Right renal cortex interstitium (tissue), 3 donors: ENCODE results near the gene SLC39A1. TPM values are rescaled to one million over a fixed set of nuclear protein-coding genes. Genes with fewer than 3 reads are reported as not detected.
"Not testable (repeated sequence)": the region's sequence is repeated elsewhere in the genome, so short reads cannot be mapped to it uniquely, and the experiment has no call there.

Source experiments
- DNase-seq, 3 donors: peaks; one replicate each; pipeline ENCODE4 v3.0.0-alpha.2; 2013; ENCODE audit warnings: low read depth in 3 of 3, low spot score in 2 of 3
- polyA plus RNA-seq, 3 donors: library from polyadenylated mRNA; unstranded; fragments of 120-200 nt; gene quantifications; one replicate each; pipeline ENCODE4 v1.2.1, GENCODE V29; 2013; ENCODE audit not compliant: insufficient read length in 3 of 3

The SLC39A1 gene, protein sequence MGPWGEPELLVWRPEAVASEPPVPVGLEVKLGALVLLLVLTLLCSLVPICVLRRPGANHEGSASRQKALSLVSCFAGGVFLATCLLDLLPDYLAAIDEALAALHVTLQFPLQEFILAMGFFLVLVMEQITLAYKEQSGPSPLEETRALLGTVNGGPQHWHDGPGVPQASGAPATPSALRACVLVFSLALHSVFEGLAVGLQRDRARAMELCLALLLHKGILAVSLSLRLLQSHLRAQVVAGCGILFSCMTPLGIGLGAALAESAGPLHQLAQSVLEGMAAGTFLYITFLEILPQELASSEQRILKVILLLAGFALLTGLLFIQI
- polyA plus RNA-seq = 10 to 100 TPM; 82.7 to 89.8 (median 89.2) TPM

DNA sequence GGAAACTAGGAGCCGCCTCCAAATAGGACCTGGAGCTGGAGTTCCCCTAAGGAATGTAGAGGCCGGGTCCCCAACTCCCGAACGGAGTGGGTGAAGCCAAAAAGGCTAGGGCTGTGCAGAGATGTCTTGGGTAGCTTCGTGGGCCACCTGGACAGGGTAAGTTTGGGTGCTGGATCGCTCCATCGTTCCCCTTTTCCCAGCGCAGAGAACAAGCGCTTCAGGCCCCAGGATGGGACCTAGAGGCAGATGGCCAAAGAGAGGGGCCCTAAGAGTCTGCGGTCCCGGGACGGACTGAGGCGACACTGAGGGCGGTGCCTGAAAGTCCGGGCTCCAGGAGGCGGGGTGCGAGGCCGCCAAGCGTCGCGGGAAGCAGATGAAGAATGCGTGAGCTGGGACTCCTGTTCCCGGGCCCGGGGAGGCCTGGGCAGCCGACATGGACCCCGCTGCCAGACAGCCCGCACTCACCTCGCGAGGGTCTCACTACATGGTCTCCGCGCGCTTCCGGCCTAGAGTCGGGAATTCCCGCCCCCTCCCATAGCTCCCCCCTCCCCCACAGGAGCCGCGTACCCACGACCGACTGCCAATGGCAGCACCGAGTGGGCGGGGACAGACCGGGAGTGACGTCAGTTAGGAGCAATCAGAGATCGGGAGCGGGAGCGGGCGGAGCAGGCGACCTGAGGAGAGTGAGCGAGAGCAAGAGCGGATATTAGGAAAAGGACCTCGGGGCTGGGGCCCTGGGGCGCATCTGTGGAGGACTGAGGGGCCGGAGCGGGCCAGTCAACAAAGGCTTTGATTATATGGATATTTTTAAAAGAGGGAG, at the start of gene SLC39A1:
TSS of gene SLC39A1 (minus strand) at position 508 of the 820 bp plus-strand sequence. CDS start 822 bp downstream, outside the sequence.
- DNase-seq = peak; percentile 93 to 98 (median 94)

DNA sequence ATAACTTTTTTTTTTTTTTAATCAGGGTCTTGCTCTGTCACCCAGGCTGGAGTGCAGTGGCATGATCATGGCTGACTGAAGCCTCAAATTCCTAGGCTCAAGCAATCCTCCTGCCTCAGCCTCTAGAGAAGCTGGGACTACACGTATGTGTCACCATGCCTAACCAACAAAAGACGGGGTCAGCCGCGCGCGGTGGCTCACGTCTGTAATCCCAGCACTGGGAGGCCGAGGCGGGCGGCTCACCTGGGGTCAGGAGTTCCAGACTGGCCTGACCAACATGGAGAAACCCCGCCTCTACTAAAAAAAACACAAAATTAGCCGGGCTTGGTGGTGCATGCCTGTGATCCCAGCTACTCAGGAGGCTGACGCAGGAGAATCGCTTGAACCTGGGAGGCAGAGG, 49.2 kb upstream of the SLC39A1 start:
- DNase-seq = not testable (repeated sequence)

DNA sequence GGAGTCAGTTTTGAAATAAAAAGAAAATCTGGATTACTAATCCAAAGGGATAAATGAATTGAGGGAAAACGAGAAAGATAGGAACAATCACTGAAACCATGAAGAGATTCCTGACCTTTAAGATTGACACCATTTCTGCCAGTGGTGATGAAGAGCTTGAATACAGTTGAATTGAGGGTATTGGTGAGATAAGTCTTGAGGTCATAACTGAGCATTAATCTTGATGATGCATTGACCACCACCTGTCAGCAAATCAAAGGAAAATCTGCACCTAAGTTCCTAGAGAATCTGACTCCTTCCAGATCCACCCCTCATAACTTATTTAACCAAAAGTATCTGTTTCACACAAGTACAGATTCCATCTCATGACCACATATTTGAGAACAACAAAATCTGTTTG, 48.8 kb upstream of the SLC39A1 start:
- DNase-seq = no peak

DNA sequence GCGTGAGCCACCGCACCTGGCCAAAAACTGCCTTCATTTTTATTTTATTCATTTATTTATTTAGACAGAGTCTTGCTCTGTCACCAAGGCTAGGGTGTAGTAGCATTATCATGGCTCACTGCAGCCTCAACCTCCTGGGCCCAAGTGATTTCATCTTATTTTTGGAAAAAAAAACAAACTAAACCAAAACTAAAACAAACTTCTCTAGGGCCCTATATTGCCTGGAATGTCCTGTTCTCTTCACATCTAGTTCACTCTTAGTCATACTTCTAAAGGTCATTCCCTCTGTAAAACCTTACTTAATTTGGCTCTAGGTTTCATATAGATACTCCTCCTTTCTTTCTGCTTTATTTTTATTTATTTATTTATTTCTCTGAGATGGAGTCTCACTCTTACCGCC, 42.8 kb upstream of the SLC39A1 start:
- DNase-seq = no peak

DNA sequence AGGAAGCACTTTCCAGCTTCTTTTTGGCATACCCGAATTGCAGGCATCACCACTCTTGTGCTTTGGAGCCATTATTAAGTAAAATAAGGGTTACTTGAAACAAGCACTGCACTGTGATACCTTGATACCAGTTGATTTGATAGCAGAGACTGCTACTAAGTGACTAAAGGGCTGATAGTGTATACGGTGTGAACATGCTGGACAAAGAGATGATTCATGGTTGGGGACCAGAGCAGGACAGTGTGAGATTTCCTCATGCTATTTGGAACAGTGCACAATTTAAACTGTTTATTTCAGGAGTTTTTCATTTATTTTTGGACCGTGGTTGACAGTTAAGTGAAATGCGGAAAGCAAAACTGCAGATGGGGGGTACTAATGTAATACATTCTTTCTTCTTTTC, 37.1 kb upstream of the SLC39A1 start:
- no peak for DNase-seq

DNA sequence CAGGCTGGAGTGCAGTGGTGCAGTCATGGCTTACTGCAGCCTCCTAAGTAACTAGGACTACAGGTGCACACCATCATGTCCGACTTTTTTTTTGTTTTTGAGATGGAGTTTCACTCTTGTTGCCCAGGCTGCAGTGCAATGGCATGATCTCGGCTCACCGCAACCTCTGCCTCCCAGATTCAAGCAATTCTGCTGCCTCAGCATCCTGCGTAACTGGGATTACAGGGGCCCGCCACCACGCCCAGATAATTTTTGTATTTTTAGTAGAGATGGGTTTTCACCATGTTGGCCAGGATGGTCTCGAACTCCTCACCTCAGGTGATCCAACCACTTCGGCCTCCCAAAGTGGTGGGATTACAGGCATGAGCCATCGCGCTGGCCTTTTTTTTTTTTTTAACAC, 33.5 kb upstream of the SLC39A1 start:
- DNase-seq = not testable (repeated sequence)

DNA sequence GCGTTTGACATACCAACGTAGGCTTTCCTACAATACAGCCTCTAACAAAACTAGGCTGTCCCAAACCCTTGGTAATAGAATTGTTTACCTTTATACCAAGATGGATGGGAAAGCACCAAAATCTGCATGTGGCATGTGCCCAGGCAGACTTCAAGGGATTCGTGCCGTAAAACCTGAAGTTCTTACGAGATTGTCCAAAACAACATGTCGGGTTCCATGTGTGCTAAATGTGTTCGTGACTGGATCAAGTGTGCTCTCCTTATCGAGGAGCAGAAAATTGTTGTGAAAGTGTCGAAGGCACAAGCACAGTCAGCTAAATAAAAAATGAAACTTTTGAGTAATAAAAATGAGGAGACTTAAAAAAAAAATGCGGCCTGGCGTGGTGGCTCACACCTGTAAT, 32.3 kb upstream of the SLC39A1 start:
- no peak for DNase-seq

DNA sequence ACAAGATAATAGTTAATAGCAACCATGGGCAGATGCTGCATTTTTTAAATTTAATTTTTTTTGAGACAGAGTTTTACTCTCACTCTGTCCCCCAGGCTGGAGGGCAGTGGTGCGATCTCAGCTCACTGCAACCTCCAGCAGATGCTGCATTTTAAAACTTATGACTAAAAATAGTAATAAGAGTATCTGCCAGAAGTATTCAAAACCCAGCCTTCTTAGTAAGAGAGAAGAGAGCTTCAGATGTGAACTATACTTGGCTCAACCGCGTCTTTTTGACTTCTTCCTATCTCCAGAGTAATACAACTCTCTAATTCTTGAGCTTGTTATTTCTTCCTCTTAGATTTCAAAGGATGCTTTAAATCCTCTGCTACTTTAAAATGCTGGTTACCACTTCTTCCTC, 31.9 kb upstream of the SLC39A1 start:
- DNase-seq = no peak

DNA sequence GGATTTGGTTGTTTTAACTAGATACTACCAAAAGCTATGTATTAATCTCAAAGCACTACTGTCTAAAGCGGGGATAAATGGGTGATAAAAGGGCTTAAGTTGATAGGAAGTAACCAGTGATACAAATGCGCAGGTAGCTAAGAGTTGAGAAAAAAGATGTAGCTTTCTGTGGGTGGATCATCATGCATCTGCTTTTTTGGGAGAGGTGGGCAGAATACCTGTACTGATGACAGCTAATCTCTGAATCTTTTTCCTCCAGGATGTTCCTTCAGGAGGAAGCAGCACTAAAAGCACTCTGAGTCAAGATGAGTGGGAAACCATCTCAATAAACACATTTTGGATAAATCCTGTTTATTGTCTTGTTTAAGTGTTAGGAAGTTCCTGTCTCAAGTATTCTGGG, 28.5 kb upstream of the SLC39A1 start:
- no peak for DNase-seq

DNA sequence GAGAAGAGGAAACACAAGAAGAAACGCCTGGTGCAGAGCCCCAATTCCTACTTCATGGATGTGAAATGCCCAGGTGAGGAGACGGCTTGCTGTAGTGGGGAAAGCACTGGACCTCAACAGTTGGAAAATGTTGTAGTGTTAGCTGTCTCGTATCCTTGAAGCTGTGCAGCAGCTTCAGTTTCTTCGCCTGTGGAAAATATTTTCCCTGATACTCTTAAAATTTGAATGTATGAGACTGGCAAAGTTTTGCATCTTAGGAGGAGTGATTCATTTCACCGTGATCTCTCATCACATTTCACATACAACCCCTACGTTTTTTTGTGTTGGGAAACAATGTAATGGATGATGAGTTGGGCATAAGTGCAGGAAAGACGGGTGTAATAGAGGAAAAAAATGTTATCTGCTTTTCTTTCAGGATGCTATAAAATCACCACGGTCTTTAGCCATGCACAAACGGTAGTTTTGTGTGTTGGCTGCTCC, 27.9 kb upstream of the SLC39A1 start:
- DNase-seq = no peak

DNA sequence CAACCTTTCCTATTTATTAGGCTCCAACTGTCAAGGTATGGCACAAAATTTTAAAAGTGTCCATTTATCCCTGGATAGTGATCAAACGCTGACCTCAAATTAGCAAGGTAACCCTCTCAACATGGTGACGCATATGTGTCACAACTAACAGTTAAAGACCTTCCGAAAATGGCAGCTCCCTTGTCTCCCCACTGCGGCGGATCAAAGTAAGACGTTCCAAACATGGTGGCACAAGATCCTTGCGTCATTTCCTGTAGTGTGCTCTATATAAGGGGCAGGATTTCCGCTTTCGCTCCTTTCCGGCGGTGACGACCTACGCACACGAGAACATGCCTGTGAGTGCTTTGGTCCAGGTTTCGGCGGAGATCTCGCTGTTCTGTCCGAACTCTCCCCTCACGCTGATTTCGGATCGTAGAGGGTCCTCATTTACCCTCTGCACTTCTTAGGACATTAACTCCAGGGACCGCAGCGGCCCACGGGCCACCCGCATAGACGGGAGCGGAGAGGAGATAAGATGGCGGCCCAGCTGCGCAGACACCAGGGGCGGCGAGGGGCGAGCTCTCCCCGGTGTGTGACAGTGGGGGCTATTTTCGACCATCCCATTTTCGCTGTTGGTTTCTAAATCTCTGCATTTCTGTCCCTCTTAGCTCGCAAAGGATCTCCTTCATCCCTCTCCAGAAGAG, 27.3 kb upstream of the SLC39A1 start, which contains the start of gene RPS27:
TSS of gene RPS27 (plus strand) at position 295 of the 683 bp plus-strand sequence. CDS start at position 330, 35 bp downstream.
- DNase-seq = peak; percentile 97 to 98 (median 98)

DNA sequence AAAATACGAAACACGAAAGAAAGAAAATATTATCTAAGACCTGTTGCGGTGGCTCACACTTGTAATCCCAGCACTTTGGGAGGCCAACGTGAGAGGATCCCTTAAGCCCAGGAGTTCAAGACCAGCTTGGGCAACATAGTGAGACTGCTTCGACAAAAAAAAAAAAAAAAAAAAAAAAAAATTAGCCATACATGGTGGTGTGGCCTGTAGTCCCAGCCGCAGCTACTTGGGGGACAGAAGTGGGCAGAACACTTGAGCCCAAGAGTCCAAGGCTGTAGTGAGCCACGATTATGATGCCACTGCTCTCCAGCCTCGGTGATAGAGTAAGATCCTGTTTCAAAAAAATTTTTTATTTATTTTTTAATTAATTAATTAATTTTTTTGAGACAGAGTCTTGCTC, 24.3 kb upstream of the SLC39A1 start:
- DNase-seq = no peak

DNA sequence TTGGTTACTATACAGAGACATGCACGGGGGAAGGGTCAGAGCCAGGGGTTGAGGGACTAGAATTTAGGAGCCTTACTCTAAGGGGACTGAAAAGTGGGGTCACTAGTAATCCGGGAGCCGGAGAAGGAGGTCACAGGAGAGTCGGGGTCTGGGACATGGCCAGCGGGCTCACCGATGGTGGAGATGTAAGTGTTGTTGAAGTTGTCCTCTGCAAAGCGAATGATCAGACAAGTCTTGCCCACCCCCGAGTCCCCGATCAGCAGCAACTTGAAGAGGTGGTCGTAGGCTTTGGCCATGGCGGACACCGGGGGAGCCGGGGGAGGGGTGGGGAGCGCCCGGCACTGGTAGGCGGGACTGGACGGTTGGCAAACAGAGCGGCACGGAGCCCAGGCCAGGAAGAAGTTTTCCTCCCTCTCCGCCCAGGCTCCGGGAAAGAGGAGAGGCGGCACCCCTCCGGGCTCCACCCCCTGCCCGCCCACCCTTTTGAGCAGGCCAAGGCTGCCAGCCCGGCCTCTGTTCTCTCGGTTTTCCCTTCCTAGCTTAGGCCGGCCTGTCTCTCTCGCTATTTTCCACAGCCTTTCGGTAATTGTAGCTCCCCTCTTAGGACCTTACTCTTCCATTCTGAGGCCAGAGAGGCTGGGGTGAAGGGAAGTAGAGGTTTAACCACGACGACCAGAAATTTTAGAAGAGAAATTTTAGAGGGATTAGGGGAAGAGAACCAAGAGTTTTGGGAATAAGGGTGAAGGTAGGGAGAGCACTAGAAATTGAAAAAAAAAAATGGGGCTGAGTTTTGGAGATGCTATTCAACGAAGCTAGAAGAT, 22.8 kb upstream of the SLC39A1 start, which contains the start of gene RAB13:
TSS of gene RAB13 (minus strand) at position 399 of the 821 bp plus-strand sequence. CDS start at position 296, 103 bp downstream.
- DNase-seq = peak in 2 of 3 donors; percentile 72 to 78

DNA sequence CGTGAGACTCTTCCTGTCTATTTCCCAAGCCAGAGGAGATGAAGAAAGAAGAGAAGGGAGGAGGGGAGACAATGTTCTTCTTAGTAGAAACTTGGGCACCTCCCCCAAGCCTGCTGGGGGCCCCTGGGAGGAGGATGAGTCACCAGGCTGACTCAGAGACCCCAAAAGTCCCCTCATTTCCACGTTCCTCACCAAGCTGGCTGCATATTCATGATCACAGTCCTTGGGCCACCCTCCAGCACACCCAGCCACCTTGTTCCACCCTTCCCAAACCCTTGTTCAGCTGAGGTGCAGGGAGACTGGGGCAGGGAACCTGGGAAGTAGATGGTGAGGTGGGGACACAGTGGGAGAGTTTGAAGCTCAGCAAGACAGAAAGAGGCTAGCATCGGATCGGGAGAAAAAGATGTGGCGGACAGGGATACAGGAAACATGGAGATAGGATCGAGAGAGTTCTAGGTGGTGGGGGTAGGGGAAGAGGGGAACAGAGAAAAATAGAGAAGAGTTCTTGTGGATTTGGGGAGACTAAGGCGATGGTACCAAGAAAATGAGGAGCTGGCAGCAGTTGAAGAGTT, 22.1 kb upstream of the SLC39A1 start:
- DNase-seq = no peak

DNA sequence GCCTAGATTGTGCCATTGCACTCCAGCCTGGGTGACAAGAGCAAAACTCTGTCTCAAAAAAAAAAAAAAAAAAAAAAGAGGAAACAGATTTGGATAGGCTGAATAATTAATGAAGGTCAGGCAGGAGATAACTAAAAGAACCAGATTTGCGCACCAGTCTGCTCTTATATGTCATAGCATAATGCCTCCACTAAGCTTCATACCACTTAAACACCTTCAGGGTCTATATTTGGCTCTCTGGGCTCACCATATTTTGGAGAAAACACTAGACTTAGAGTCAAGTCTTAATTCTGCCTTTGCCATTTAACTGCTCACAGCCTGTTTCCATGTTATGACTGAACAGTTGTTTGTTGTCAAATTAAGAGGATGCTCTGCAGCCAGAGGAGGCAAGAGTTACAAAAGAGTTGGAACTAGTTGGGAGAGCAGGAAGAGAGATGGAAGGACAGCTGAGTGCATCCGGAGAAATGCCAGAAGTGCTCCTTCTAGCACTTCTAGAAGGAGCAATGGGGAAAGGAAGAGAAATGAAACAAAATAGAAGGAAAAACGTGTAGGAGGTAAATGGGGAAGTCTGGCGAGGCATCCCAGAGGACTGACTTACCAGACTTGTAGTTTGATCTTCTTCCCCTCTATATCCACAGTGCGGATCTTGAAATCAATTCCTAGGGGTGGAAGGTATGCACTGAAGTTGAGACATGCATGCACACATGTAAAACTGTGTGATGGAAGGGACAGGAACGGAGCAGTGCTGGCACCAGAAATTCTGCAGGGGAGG, 21.0 kb upstream of the SLC39A1 start:
- DNase-seq = no peak

DNA sequence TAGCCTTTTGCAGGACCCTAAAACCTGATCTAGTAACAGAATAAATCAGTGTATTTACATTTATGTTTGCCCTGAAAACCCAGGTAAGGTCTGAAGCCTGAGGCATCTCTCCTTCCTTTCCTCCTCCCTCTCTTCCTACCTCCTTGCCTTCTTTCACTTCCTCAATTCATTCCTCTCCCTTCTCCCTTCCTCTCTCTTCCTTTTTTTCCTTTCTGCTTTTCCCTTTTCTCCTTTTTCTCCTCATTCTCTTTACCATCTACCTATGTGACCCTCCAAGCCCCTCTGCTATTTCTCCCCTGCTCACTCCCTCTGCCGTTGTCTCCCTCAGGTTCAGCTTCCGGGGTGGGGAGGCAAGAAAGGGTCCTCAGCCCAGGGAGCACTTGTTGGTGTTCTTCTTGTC, 18.4 kb upstream of the SLC39A1 start:
- not testable (repeated sequence) for DNase-seq

DNA sequence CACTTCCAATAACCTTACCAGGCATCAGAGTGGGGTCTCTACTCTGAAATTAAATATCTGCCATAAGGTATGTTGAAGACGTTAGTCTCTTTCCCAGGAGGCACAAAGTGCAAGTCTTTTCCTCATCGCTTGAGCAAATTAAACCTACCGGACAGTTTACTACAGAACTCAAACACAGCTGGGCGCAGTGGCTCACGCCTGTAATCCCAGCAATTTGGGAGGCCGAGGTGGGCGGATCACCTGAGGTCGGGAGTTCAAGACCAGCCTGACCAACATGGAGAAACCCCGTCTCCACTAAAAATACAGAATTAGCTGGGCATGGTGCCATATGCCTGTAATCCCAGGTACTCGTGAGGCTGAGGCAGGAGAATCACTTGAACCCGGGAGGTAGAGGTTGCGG, 15.8 kb upstream of the SLC39A1 start:
- DNase-seq = not testable (repeated sequence)

DNA sequence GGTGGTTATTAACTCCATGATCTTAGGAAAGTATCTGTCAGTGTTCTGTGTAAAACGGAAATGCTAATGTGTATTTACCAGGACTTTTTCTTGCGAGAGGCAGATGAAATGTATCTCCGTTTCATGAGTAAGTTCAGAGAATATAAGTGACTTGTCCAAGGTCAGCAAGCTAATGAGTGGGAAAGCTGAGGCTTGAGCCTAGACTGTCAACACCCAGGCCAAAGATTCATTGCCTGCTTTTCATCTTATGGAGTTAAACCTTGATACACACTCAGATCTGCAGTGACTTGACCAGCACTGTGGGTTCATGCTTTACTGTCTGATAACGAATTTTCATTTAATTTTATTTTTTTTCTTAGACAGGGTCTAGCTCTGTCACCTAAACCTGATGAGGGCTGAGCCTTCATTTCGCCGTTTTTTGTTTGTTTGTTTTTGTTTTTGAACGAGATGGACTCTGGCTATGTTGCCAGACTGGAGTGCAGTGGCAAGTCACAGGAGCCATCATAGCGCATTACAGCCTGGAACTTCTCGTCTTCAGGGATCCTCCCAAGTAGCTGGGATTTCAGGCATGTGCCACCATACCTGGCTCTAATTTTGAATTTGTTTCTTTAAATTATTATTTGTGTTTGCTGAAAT, 15.1 kb upstream of the SLC39A1 start:
- DNase-seq = no peak
